Colonic mucosa (tissue), 4 donors: ENCODE measurements around the gene HPS4. TPM values are rescaled to one million over a fixed set of nuclear protein-coding genes. Genes with fewer than 3 reads are reported as not detected.

Source experiments
- DNase-seq: peaks from one replicate; pipeline ENCODE4 v3.0.0-alpha.2; 2020
- H3K27ac ChIP-seq: fragments of 200-600 bp; one replicate; pipeline ENCODE4 v1.8.0; 2021
- H3K27me3 ChIP-seq: fragments of 200-600 bp; one replicate; pipeline ENCODE4 v1.8.0; 2021
- H3K36me3 ChIP-seq: fragments of 200-600 bp; one replicate; pipeline ENCODE4 v1.8.0; 2021
- H3K4me1 ChIP-seq: fragments of 200-600 bp; one replicate; pipeline ENCODE4 v1.8.0; 2021; ENCODE audit warnings: mild to moderate bottlenecking
- H3K4me3 ChIP-seq: fragments of 200-600 bp; one replicate; pipeline ENCODE4 v1.8.0; 2021
- H3K9ac ChIP-seq, 2 donors: one replicate each; pipeline ENCODE4 v1.7.0; 2013; ENCODE audit warnings: control low read depth in 2 of 2, low read depth in 2 of 2, low read length in 2 of 2
- H3K9me3 ChIP-seq: fragments of 200-600 bp; one replicate; pipeline ENCODE4 v1.8.0; 2021
- intact Hi-C: fragments of 100-400 bp; cut with DNase I; formaldehyde crosslinking; loops from one replicate; pipeline ENCODE4 v1.14.1; 2022
- total RNA-seq, 2 donors: library from RNA; stranded (reverse); fragmentation: NEBNext Ultra II Directional in 1 of 2; extraction: Animal tissue kit (Norgen Biotek cat#: 25700) in 1 of 2; gene quantifications; one replicate each; pipeline ENCODE4 v1.2.1, GENCODE V29; 2021
- TF ChIP-seq, protein P1 (sequence below): fragments of 200-600 bp; IDR thresholded peaks from one replicate; pipeline ENCODE4 v1.8.0; 2022; ENCODE audit warnings: antibody characterized with exemption, mild to moderate bottlenecking
- donor health status: healthy.
- donor health status: DM: no; HTN: no; CAD: no.
- donor health status: DM: no; HTN: no; CAD: no.

Gene HPS4
- total RNA-seq, 2 donors from 2014 or later, result 23.8 to 26.3 TPM

DNA sequence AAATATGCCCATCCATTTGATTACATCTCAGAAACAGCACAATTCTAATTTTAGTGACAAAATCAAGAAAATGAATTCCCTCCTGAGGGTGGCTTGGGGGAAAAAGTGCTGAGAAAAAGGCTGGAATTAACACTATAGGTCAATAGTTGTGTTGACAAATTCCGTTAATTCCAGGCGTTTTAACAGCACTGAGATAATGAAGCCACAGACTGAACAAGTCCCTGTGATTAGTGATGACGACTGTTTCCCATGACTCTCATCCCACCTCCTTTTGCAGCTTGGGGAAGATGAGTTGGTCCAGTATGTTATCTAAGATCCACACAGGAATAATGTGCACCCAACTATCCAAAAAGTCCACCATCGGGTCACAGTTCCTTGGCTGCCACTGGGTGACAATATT, 12.9 kb upstream of the HPS4 start:
- intact Hi-C loops, result no loop called here
- TF ChIP-seq, protein P1, sequence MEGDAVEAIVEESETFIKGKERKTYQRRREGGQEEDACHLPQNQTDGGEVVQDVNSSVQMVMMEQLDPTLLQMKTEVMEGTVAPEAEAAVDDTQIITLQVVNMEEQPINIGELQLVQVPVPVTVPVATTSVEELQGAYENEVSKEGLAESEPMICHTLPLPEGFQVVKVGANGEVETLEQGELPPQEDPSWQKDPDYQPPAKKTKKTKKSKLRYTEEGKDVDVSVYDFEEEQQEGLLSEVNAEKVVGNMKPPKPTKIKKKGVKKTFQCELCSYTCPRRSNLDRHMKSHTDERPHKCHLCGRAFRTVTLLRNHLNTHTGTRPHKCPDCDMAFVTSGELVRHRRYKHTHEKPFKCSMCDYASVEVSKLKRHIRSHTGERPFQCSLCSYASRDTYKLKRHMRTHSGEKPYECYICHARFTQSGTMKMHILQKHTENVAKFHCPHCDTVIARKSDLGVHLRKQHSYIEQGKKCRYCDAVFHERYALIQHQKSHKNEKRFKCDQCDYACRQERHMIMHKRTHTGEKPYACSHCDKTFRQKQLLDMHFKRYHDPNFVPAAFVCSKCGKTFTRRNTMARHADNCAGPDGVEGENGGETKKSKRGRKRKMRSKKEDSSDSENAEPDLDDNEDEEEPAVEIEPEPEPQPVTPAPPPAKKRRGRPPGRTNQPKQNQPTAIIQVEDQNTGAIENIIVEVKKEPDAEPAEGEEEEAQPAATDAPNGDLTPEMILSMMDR, result no peak
- H3K27me3 ChIP-seq, result no peaks in the 10 kb centered on the region

DNA sequence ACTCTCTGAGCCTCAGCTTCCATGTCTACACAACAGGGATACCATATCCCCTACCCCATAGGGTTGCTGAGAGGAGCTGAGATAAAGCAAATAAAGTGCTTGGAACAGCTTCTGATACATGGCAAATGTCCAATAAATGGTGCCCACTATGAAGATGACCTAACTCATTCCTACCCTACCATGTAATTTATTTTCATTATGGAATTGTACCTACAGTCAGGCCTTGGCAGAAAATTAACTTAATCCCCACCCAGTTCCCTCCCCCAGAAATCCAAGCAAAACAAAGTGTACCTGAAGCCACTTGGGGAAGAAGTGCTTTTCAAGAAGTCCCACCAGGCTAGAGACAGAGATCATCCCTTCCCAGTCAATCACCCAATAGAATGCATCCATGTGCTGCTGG, 10.9 kb upstream of the HPS4 start:
- Histone ChIP-seq H3K27me3 (no peaks in the 10 kb centered on the region), H3K36me3 (peaks cover 20% of the 10 kb centered on the region), H3K9ac (no peak overlapping the region), H3K4me3 (no peak overlapping the region), H3K27ac (no peak overlapping the region), H3K9me3 (no peaks in the 10 kb centered on the region), H3K4me1 (no peaks in the 10 kb centered on the region)
- no peak for DNase-seq
- intact Hi-C loops, result no loop called here
- TF ChIP-seq, protein P1, result no peak

More for the DNA sequence above, 12.9 kb upstream of the HPS4 start:
- no peak overlapping the region for H3K4me3 ChIP-seq
- H3K4me1 ChIP-seq, result no peaks in the 10 kb centered on the region
- H3K36me3 ChIP-seq, result peaks cover 20% of the 10 kb centered on the region
- no peak for DNase-seq
- H3K9ac ChIP-seq, result no peak overlapping the region
- H3K27ac ChIP-seq, result no peak overlapping the region
- no peaks in the 10 kb centered on the region for H3K9me3 ChIP-seq

DNA sequence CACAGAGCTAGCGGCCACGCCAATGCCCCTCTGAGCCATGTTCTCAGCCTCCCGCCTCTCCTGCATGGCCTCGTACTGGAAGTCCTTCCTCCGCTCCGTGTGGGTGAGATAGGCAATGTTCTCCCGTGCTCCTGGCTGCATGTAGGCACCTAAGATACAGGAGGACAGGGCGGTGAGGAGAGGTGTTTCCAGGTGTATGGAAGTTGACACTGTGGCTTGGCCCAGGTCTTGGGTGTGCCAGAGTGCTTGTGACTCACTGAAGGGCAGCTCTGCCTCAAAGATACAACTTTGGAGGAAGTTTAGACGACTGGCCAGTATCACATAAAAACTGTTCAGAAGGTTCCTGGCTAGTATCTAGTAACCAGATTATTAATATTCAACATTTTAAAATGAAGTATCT, 8.6 kb upstream of the HPS4 start:
- Histone ChIP-seq H3K9ac (no peak overlapping the region), H3K27me3 (no peaks in the 10 kb centered on the region), H3K4me3 (no peak overlapping the region), H3K9me3 (no peaks in the 10 kb centered on the region), H3K36me3 (peaks cover 9% of the 10 kb centered on the region), H3K27ac (no peak overlapping the region), H3K4me1 (no peaks in the 10 kb centered on the region)
- TF ChIP-seq, protein P1, result no peak
- intact Hi-C loops, result no loop called here
- DNase-seq, result no peak

DNA sequence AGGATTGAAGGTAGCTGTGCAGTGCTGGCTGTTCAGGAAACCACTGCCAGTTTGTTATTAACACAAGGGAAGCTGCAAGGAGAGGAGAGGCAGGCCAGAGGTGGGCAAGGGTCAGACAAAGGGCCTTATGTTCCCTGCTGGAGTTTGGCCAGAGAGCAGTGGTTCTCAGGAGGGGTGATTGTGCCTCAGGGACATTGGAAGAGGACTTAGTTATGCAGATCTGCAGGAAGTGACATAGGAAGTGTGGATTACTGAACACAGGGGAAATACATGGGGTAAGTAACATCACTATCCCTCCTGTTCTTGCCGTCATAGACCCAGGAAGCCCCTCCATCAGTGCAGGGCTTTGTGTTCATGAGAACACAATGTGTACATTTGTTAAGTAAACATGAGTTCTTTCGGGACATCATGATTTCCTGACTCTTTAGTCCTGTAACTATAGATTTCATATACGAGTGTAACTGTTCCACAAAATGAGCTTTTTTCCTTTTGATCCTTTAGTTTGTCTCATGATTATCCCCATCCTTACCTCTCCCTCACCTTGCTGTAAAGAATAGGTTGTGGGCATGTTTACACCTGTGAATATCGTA, 6.0 kb upstream of the HPS4 start:
- H3K36me3 ChIP-seq, result peaks cover 9% of the 10 kb centered on the region
- TF ChIP-seq, protein P1, result no peak
- intact Hi-C loops, result no loop called here
- H3K27me3 ChIP-seq, result no peaks in the 10 kb centered on the region
- H3K9ac ChIP-seq, result no peak overlapping the region
- H3K27ac ChIP-seq, result no peak overlapping the region
- no peaks in the 10 kb centered on the region for H3K9me3 ChIP-seq
- no peaks in the 10 kb centered on the region for H3K4me1 ChIP-seq
- DNase-seq, result no peak
- no peak overlapping the region for H3K4me3 ChIP-seq

DNA sequence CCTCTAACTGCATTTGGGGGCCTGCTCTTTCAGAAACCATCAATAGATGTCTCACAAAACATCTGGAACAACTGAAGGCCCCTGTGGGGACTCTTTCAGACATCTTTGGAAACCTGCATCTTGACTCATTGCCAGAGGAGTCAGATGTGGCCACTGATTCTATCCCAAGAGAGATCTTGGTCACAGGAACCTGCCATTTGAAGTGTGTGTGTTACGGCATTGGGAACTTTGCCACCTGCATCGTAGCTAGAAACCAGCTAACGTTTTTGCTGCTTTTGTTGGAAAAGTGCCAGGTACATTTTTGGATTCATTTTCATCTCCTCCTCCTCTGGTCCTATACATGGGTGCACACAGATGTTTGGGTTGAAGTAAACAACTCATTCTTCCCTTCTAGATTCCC, 4.4 kb upstream of the HPS4 start:
- intact Hi-C loops, result no loop called here
- TF ChIP-seq, protein P1, result no peak
- Histone ChIP-seq H3K4me3 (no peak overlapping the region), H3K27ac (no peak overlapping the region), H3K9ac (no peak overlapping the region), H3K27me3 (no peaks in the 10 kb centered on the region), H3K4me1 (no peaks in the 10 kb centered on the region), H3K36me3 (peaks cover 9% of the 10 kb centered on the region), H3K9me3 (no peaks in the 10 kb centered on the region)
- no peak for DNase-seq
